TTC549 (cell line): ENCODE data around the gene ZNF292.
"Not testable (repeated sequence)": the region's sequence is repeated elsewhere in the genome, so short reads cannot be mapped to it uniquely, and the experiment has no call there.

Source experiments
- FAIRE-seq: peaks from 2 replicates; lab custom pipeline; 2012; peaks lifted over from hg19 to GRCh38; lab: Jason Lieb, UNC

Gene ZNF292

GRCh38 chr6:87214831-87215230 is 59.5 kb downstream of the ZNF292 start:
- no peak for FAIRE-seq

- FAIRE-seq = no peak
Measured at GRCh38 chr6:87220997-87221396, 65.6 kb downstream of the ZNF292 start.

- FAIRE-seq = no peak
Measured at GRCh38 chr6:87222676-87223075, 67.3 kb downstream of the ZNF292 start.

GRCh38 chr6:87224971-87225370 is 69.6 kb downstream of the ZNF292 start:
- FAIRE-seq = no peak

GRCh38 chr6:87225511-87225910 is 70.1 kb downstream of the ZNF292 start:
- FAIRE-seq = no peak

GRCh38 chr6:87225937-87226336 is 70.6 kb downstream of the ZNF292 start:
- no peak for FAIRE-seq

GRCh38 chr6:87230801-87231200 is 75.4 kb downstream of the ZNF292 start:
- FAIRE-seq = no peak

- FAIRE-seq = peak; percentile 86
Measured at GRCh38 chr6:87237804-87238203, 82.4 kb downstream of the ZNF292 start.

- FAIRE-seq = not testable (repeated sequence)
Measured at GRCh38 chr6:87239098-87239635, 83.8 kb downstream of the ZNF292 start.

- FAIRE-seq = no peak
Measured at GRCh38 chr6:87241304-87241703, 85.9 kb downstream of the ZNF292 start.

- FAIRE-seq = no peak
Measured at GRCh38 chr6:87242311-87242710, 86.9 kb downstream of the ZNF292 start.

- no peak for FAIRE-seq
Measured at GRCh38 chr6:87243812-87244211, 88.4 kb downstream of the ZNF292 start.

- FAIRE-seq = no peak
Measured at GRCh38 chr6:87244380-87244779, 89.0 kb downstream of the ZNF292 start.

- FAIRE-seq = no peak
Measured at GRCh38 chr6:87250019-87250418, 94.7 kb downstream of the ZNF292 start.

- no peak for FAIRE-seq
Measured at GRCh38 chr6:87251225-87251624, 95.9 kb downstream of the ZNF292 start.

- no peak for FAIRE-seq
Measured at GRCh38 chr6:87251725-87252124, 96.4 kb downstream of the ZNF292 start.

- FAIRE-seq = no peak
Measured at GRCh38 chr6:87257046-87257445, 101.7 kb downstream of the ZNF292 start.

GRCh38 chr6:87257565-87257964 is 102.2 kb downstream of the ZNF292 start:
- no peak for FAIRE-seq

- no peak for FAIRE-seq
Measured at GRCh38 chr6:87257975-87258374, 102.6 kb downstream of the ZNF292 start.

- FAIRE-seq = no peak
Measured at GRCh38 chr6:87259791-87260190, 104.4 kb downstream of the ZNF292 start.

- FAIRE-seq = no peak
Measured at GRCh38 chr6:87261534-87261933, 106.2 kb downstream of the ZNF292 start.

GRCh38 chr6:87264481-87264880 is 109.1 kb downstream of the ZNF292 start:
- FAIRE-seq = no peak

- FAIRE-seq = no peak
Measured at GRCh38 chr6:87274660-87275274, 119.4 kb downstream of the ZNF292 start.

- FAIRE-seq = no peak
Measured at GRCh38 chr6:87276624-87277023, 121.3 kb downstream of the ZNF292 start.

GRCh38 chr6:87277123-87277522 is 121.8 kb downstream of the ZNF292 start:
- FAIRE-seq = no peak
